H1 (cell line): ENCODE measurements around the gene GUCY2C.

Source experiments
- ATF2 ChIP-seq: IDR thresholded peaks from 2 replicates; pipeline ENCODE4 v1.6.1; 2012; ENCODE audit warnings: low read length, inconsistent platforms
- CTCF ChIP-seq, 3 experiments: IDR thresholded peaks; 1 replicate in 2 of 3; 2 replicates in 1 of 3; pipeline versions ENCODE4 v1.5.1 to v1.6.1; 2011; ENCODE audit warnings: low read length in 3 of 3, mild to moderate bottlenecking in 3 of 3, inconsistent platforms in 2 of 3, low read depth in 1 of 3, moderate library complexity in 1 of 3; ENCODE audit not compliant: insufficient read depth in 1 of 3; ENCODE audit errors: control extremely low read depth in 1 of 3
- EP300 ChIP-seq, 2 experiments: IDR thresholded peaks; 1 replicate in 1 of 2; 2 replicates in 1 of 2; pipeline ENCODE4 v1.6.1; 2011 to 2012; ENCODE audit warnings: low read depth in 2 of 2, low read length in 2 of 2, mild to moderate bottlenecking in 2 of 2, borderline replicate concordance in 1 of 2, inconsistent platforms in 1 of 2, moderate library complexity in 1 of 2
- GABPA ChIP-seq: IDR thresholded peaks from 2 replicates; pipeline ENCODE4 v1.6.1; 2011; ENCODE audit warnings: mild to moderate bottlenecking, low read length, moderate library complexity, borderline replicate concordance; ENCODE audit not compliant: insufficient read depth
- JUN ChIP-seq: IDR thresholded peaks from 2 replicates; pipeline ENCODE4 v1.6.1; 2011; ENCODE audit warnings: low read depth, mild to moderate bottlenecking, improper control_type of control experiment, low read length
- POLR2A ChIP-seq, 2 experiments: IDR thresholded peaks; 1 replicate in 1 of 2; 2 replicates in 1 of 2; pipeline ENCODE4 v1.6.1; 2011; ENCODE audit warnings: low read depth in 2 of 2, low read length in 2 of 2, mild to moderate bottlenecking in 2 of 2; ENCODE audit errors: control extremely low read depth in 1 of 2
- POLR2AphosphoS5 ChIP-seq: IDR thresholded peaks from 2 replicates; pipeline ENCODE4 v1.6.1; 2011; ENCODE audit warnings: low read depth, low read length
- RAD21 ChIP-seq, 2 experiments: IDR thresholded peaks in 1 of 2; conservative IDR thresholded peaks in 1 of 2; 2 replicates each; pipeline ENCODE4 v1.6.1; 2011; ENCODE audit warnings: low read depth in 2 of 2, low read length in 2 of 2, improper control_type of control experiment in 1 of 2, inconsistent platforms in 1 of 2, mild to moderate bottlenecking in 1 of 2, moderate library complexity in 1 of 2
- RFX5 ChIP-seq: IDR thresholded peaks from 2 replicates; pipeline ENCODE4 v1.6.1; 2011; ENCODE audit warnings: low read depth, low read length, improper control_type of control experiment, borderline replicate concordance
- RNF2 ChIP-seq: fragments of 200-900, 300-1000 bp; sonication (generic); IDR thresholded peaks from 2 replicates; pipeline ENCODE4 v1.7.1; 2016; ENCODE audit warnings: borderline replicate concordance, low read depth, mild to moderate bottlenecking, antibody characterized with exemption, low read length; ENCODE audit not compliant: poor library complexity, severe bottlenecking; ENCODE audit errors: missing control alignments
- SP1 ChIP-seq: IDR thresholded peaks from 2 replicates; pipeline ENCODE4 v1.6.1; 2011; ENCODE audit warnings: low read depth, low read length
- TAF1 ChIP-seq: IDR thresholded peaks from 2 replicates; pipeline ENCODE4 v1.6.1; 2011; ENCODE audit warnings: mild to moderate bottlenecking, low read depth, low read length

DNA sequence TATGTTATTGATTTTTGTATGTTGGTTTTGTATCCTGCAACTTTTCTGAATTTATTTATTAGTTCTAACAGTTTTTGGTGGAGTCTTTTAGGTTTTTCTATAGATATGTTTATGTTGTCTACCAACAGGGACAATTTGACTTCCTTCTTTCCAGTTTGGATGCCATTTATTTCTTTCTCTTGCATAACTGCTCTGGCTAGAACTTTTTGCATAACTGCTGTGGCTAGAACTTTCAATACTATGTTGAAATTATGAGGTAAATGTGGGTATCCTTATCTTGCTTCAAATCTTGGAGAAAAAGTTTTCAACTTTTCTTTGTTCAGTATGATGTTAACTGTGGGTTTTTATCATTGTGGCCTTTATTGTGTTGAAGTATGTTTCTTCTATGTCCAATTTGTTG, 88.8 kb downstream of the GUCY2C start:
- TF ChIP-seq ATF2 = no peak
- TF ChIP-seq POLR2AphosphoS5 = no peak
- TF ChIP-seq POLR2A (IDR thresholded peaks at IDR 0.05; ENCODE audit: control extremely low read depth in 1 of 2, low read depth in 2 of 2, low read length in 2 of 2) = no peak
- TF ChIP-seq TAF1 = no peak
- no peak for TF ChIP-seq GABPA
- TF ChIP-seq CTCF (IDR thresholded peaks at IDR 0.05; ENCODE audit: control extremely low read depth in 1 of 3, insufficient read depth in 1 of 3, low read depth in 1 of 3, low read length in 3 of 3) = no peak
- TF ChIP-seq RFX5 = no peak
- TF ChIP-seq RAD21 (IDR thresholded peaks at IDR 0.05 in 1 of 2, conservative IDR thresholded peaks at IDR 0.05 in 1 of 2; ENCODE audit: low read depth in 2 of 2, low read length in 2 of 2) = no peak
- no peak for TF ChIP-seq JUN
- no peak for TF ChIP-seq RNF2
- TF ChIP-seq EP300 (IDR thresholded peaks at IDR 0.05; ENCODE audit: borderline replicate concordance in 1 of 2, low read depth in 2 of 2, low read length in 2 of 2) = no peak
- no peak for TF ChIP-seq SP1
